Measurements from ENCODE around the gene SLC26A1.

The SLC26A1 gene

GRCh38 chr4:960140-960635 lies 33.0 kb downstream of the SLC26A1 start:
- in situ Hi-C loops (cut with MboI; ENCODE audit: low pct_unique_long_range_greater_than_20kb, low sequenced_read_pairs, unreplicated experiment): no loop called here

GRCh38 chr4:959338-960139 lies 33.7 kb downstream of the SLC26A1 start:
- TF ChIP-seq CTCF (IDR thresholded peaks at IDR 0.05; ENCODE audit: extremely low read depth, insufficient read depth, missing control alignments): no peak
- no peak for DNase-seq (ENCODE audit: low spot score)
- in situ Hi-C loops (cut with MboI; ENCODE audit: low pct_unique_long_range_greater_than_20kb, low sequenced_read_pairs, unreplicated experiment): no loop called here

More at GRCh38 chr4:960140-960635, 33.0 kb downstream of the SLC26A1 start:
- no peak for DNase-seq (ENCODE audit: low spot score)
- TF ChIP-seq CTCF (IDR thresholded peaks at IDR 0.05; ENCODE audit: extremely low read depth, insufficient read depth, missing control alignments): no peak

- in situ Hi-C loops (cut with MboI; ENCODE audit: low pct_unique_long_range_greater_than_20kb, low sequenced_read_pairs, unreplicated experiment): no loop called here
- DNase-seq (ENCODE audit: low spot score): no peak
- no peak for TF ChIP-seq CTCF (IDR thresholded peaks at IDR 0.05; ENCODE audit: extremely low read depth, insufficient read depth, missing control alignments)
These were observed 34.4 kb downstream of the SLC26A1 start for GRCh38 chr4:958696-959337.

- in situ Hi-C loops (cut with MboI; ENCODE audit: low pct_unique_long_range_greater_than_20kb, low sequenced_read_pairs, unreplicated experiment): no loop called here
- no peak for TF ChIP-seq CTCF (IDR thresholded peaks at IDR 0.05; ENCODE audit: extremely low read depth, insufficient read depth, missing control alignments)
- DNase-seq (ENCODE audit: low spot score): no peak
These were observed 34.9 kb downstream of the SLC26A1 start for GRCh38 chr4:958314-958665.

GRCh38 chr4:957581-958313 lies 35.5 kb downstream of the SLC26A1 start:
- no peak for TF ChIP-seq CTCF (IDR thresholded peaks at IDR 0.05; ENCODE audit: extremely low read depth, insufficient read depth, missing control alignments)
- no peak for DNase-seq (ENCODE audit: low spot score)
- in situ Hi-C loops (cut with MboI; ENCODE audit: low pct_unique_long_range_greater_than_20kb, low sequenced_read_pairs, unreplicated experiment): no loop called here

GRCh38 chr4:957231-957580 lies 36.0 kb downstream of the SLC26A1 start:
- in situ Hi-C loops (cut with MboI; ENCODE audit: low pct_unique_long_range_greater_than_20kb, low sequenced_read_pairs, unreplicated experiment): no loop called here
- TF ChIP-seq CTCF (IDR thresholded peaks at IDR 0.05; ENCODE audit: extremely low read depth, insufficient read depth, missing control alignments): no peak
- DNase-seq (ENCODE audit: low spot score): no peak
